Ascending aorta (tissue), 2 donors: ENCODE results near the gene PLA2G2D. TPM values are rescaled to one million over a fixed set of nuclear protein-coding genes. Genes with fewer than 3 reads are reported as not detected.

Source experiments
- DNase-seq, 2 donors: peaks; one replicate each; pipeline ENCODE4 v3.0.0-alpha.2; 2019; ENCODE audit warnings: low spot score in 2 of 2
- H3K27ac ChIP-seq, 2 donors: fragments of 200-600 bp; sonication (generic); one replicate each; pipeline ENCODE4 v1.5.1; 2016 to 2017; ENCODE audit warnings: mild to moderate bottlenecking in 1 of 2
- H3K27me3 ChIP-seq: fragments of 200-600 bp; sonication (generic); one replicate; pipeline ENCODE4 v1.5.1; 2017
- H3K36me3 ChIP-seq, 2 donors: fragments of 200-600 bp; sonication (generic); one replicate each; pipeline ENCODE4 v1.5.1; 2016
- H3K4me1 ChIP-seq, 2 donors: fragments of 200-600 bp; sonication (generic); one replicate each; pipeline ENCODE4 v1.5.1; 2016 to 2017; ENCODE audit warnings: mild to moderate bottlenecking in 1 of 2
- H3K4me3 ChIP-seq, 2 donors: fragments of 200-600 bp; sonication (generic); one replicate each; pipeline ENCODE4 v1.5.1; 2016 to 2017; ENCODE audit warnings: mild to moderate bottlenecking in 1 of 2
- H3K9me3 ChIP-seq, 2 donors: fragments of 200-600 bp; sonication (generic); one replicate each; pipeline ENCODE4 v1.5.1; 2016
- CTCF ChIP-seq, 3 experiments: fragments of 200-600 bp in 2 of 3; fragments of 450-650 bp in 1 of 3; sonication (generic) in 2 of 3; IDR thresholded peaks; one replicate each; pipeline ENCODE4 v1.5.1; 2016 to 2019; ENCODE audit warnings: antibody characterized with exemption in 3 of 3, mild to moderate bottlenecking in 1 of 3, moderate library complexity in 1 of 3
- intact Hi-C: fragments of 100-400 bp; cut with DNase I; formaldehyde crosslinking; loops from one replicate; pipeline ENCODE4 v1.15.1; 2023
- total RNA-seq: library from RNA; depleted of rRNA; stranded (reverse); fragments of >200 nt; gene quantifications from one replicate; pipeline ENCODE4 v1.1.0, GENCODE V29; 2016

PLA2G2D gene
- total RNA-seq, 1 donor from 2014 or later, result not detected

- Histone ChIP-seq H3K9me3 (no peaks in the 10 kb centered on the region), H3K27ac (no peak overlapping the region), H3K4me1 (no peaks in the 10 kb centered on the region), H3K27me3 (no peaks in the 10 kb centered on the region), H3K36me3 (peaks cover 0 to 3% of the 10 kb centered on the region in 2 donors), H3K4me3 (no peak overlapping the region)
- intact Hi-C loops, result no loop called here
- no peak for TF ChIP-seq CTCF (IDR thresholded peaks at IDR 0.05)
- no peak for DNase-seq
Measured at GRCh38 chr1:20090119-20090518, 29.2 kb downstream of the PLA2G2D start.

GRCh38 chr1:20089328-20090077 lies 29.8 kb downstream of the PLA2G2D start:
- H3K9me3 ChIP-seq, result no peaks in the 10 kb centered on the region
- peaks cover 0 to 3% of the 10 kb centered on the region in 2 donors for H3K36me3 ChIP-seq
- H3K4me3 ChIP-seq, result no peak overlapping the region
- H3K4me1 ChIP-seq, result no peaks in the 10 kb centered on the region
- no peak for DNase-seq
- no peaks in the 10 kb centered on the region for H3K27me3 ChIP-seq
- TF ChIP-seq CTCF (IDR thresholded peaks at IDR 0.05), result no peak
- H3K27ac ChIP-seq, result no peak overlapping the region
- intact Hi-C loops, result no loop called here

GRCh38 chr1:20087668-20088067 lies 31.7 kb downstream of the PLA2G2D start:
- no peaks in the 10 kb centered on the region for H3K9me3 ChIP-seq
- intact Hi-C loops, result no loop called here
- H3K4me1 ChIP-seq, result no peaks in the 10 kb centered on the region
- H3K27ac ChIP-seq, result no peak overlapping the region
- TF ChIP-seq CTCF (IDR thresholded peaks at IDR 0.05), result no peak
- DNase-seq, result no peak
- H3K27me3 ChIP-seq, result no peaks in the 10 kb centered on the region
- H3K36me3 ChIP-seq, result peaks cover 0 to 3% of the 10 kb centered on the region in 2 donors
- no peak overlapping the region for H3K4me3 ChIP-seq

- intact Hi-C loops, result no loop called here
- no peak for DNase-seq
- no peak for TF ChIP-seq CTCF (IDR thresholded peaks at IDR 0.05)
Measured at GRCh38 chr1:20086800-20087199, 32.5 kb downstream of the PLA2G2D start.

GRCh38 chr1:20083178-20083944 lies 36.0 kb downstream of the PLA2G2D start:
- Histone ChIP-seq H3K36me3 (peaks cover 0 to 3% of the 10 kb centered on the region in 2 donors), H3K27ac (no peak overlapping the region), H3K4me3 (no peak overlapping the region), H3K27me3 (no peaks in the 10 kb centered on the region), H3K4me1 (no peaks in the 10 kb centered on the region), H3K9me3 (no peaks in the 10 kb centered on the region)
- TF ChIP-seq CTCF (IDR thresholded peaks at IDR 0.05), result no peak
- no peak for DNase-seq
- intact Hi-C loops, result no loop called here

More at GRCh38 chr1:20086800-20087199, 32.5 kb downstream of the PLA2G2D start:
- Histone ChIP-seq H3K4me3 (no peak overlapping the region), H3K27me3 (no peaks in the 10 kb centered on the region), H3K36me3 (peaks cover 0 to 3% of the 10 kb centered on the region in 2 donors), H3K4me1 (no peaks in the 10 kb centered on the region), H3K9me3 (no peaks in the 10 kb centered on the region), H3K27ac (no peak overlapping the region)
